NCI-H1417 (cell line): ENCODE data around the gene LONP2.
A peak's percentile ranks its signal among the peaks of the same experiment; 100 is the strongest.
"Not testable (repeated sequence)": the region's sequence is repeated elsewhere in the genome, so short reads cannot be mapped to it uniquely, and the experiment has no call there.

Experiments
- DNase-seq, 3 experiments: peaks; one replicate each; lab custom pipeline; 2025; lab: John Stamatoyannopoulos, UW

The LONP2 gene

GRCh38 chr16:48235058-48235555 is 9.0 kb upstream of the LONP2 start:
- DNase-seq, result no peak

DNA sequence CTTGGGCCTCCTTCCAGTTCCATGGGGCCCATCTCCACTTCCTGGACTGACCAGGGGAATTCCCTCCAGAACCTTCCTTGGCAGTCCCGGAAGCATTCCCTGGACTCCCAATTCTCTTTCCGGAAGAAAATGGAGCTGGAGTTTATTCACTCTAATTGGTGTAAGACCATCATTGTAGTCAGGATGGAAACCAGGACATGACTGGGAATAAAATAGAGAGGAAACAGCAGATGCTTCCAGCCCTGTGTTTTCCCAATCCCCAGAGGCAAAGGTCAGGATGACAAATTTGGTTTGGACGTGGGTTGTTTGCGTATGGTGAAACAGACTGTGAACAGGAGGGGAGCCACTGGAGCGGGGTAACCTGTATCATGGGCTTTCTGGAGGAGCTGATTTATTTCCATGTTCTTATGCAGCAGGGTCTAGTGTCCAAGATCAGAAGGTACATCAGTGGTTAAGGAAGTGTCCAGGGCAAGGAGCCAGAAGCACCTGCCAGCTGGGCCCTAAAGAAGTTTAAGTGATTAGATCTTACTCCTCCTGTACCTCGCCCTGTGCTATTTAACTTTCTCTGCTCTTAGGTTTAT is 8.5 kb upstream of the LONP2 start:
- no peak for DNase-seq

DNA sequence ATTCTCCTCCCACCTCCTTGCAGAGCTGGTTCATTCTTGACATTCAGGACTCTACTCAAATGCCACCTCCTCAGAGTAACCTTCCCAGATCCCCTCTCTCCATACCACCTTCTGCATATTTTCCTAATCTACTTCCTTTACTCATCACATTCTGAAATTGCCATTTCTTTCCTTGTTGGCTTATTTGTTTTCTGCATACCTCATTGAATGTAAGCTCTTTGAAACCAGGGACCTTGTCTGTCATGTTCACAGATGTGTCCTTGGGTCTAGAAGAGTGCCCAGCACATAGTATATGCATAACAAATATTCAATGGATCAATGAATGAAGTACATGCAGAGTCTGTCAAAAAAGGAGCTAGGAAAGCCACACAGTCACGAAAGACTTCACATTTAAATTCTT is 7.8 kb upstream of the LONP2 start:
- no peak for DNase-seq

DNA sequence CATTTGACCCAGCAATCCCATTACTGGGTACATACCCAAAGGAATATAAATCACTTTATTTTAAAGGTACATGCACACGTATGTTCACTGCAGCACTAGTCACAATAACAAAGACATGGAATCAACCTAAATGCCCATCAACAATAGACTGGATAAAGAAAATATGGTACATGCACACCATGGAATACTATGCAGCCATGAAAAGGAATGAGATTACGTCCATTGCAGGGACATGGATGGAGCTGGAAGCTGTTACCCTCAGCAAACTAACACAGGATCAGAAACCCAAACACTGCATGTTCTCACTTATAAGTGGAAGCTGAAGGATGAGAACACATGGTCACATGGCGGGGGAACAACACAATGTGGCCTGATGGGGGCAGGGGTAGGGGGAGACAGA is 4.0 kb upstream of the LONP2 start:
- not testable (repeated sequence) for DNase-seq

- no peak for DNase-seq
Measured at GRCh38 chr16:48244863-48245195, 729 bp downstream of the LONP2 start.

DNA sequence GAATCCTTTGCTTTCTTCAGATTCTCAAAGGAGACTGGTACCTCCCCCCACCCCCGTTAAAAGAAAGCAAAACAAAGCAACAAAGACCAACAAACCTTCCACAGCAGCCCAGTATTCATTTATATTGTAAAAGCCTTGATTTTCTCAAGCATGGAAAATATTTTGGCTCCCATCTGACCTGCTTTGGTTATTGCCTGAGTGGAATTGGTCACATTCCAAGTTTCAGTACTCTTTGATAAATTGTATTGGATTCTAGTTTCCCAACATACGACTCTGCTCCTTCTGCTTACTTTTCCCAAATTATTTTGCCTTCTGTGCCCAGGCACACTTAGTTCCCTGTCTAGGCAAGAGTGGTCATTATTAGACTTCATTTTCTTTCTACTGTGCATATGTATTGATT is 2.0 kb downstream of the LONP2 start:
- no peak for DNase-seq

DNA sequence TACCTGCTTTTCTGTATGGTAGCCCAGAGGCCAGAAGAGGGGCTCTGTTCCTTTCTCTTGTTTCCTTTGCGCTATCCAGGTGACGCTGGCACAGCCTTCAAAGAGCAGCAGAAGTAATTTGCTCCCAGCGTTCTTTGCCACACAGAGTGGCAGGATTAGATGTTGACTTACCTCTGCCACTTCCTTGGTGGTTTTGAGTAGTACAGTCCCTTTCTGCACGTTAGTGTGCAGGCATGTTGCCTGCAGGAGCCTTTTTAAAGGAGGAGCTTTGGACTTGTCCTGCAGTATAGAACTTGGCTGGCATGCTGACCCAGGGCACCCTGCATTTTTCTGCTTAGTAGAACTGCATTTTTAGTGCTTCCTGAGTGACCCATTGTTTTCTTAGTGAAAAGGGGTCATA is 3.2 kb downstream of the LONP2 start, which contains the start of gene ABCC11:
Gene ABCC11 (minus strand): TSS at position 229 of the 400 bp plus-strand sequence. CDS start 15,618 bp downstream, outside the sequence.
- no peak for DNase-seq

- no peak for DNase-seq
Measured at GRCh38 chr16:48250520-48251278, 6.6 kb downstream of the LONP2 start.

- DNase-seq, result no peak
Measured at GRCh38 chr16:48252013-48252412, 7.9 kb downstream of the LONP2 start.

DNA sequence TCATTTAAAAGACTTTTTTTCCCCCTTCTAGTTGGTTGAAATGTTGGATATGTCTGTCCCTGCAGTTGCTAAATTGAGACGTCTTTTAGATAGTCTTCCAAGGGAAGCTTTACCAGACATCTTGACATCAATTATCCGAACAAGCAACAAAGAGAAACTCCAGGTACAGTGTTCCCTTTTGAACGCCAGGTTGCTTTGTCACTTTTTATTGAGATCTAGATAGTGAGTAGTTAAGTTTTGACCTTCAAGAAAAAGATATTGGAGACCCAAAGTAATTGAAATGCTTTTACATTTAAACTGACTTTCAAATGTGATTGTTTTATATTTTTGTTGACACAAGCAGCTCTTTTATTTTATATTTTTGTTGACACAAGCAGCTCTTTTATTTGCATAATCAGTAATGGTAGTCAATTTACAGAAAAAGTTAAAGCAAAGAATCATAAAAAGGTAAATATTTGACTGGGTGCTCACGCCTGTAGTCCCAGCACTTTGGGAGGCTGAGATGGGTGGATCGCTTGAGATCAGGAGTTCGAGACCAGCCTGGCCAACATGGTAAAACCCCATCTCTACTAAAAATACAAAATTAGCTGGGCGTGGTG is 12.6 kb downstream of the LONP2 start:
- no peak for DNase-seq

DNA sequence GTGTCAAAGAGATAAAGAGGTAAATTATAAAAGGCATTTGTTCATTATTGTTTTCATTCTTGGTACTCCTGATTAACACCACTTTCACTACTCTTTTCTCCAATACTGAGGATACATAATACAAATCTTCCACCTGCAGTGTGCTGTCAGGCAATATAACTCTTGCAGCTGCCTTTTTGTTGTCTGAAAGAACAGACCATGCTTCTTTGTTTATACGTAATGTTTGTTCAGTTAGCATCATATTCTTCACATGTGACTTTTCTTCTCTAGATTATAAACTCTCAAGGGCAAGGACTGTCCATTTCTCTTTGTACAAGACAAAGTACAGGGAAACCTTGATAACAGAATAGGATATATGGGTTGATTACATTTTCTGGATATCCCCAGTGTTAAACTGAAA is 17.5 kb downstream of the LONP2 start:
- DNase-seq, result no peak

GRCh38 chr16:48262631-48263030 is 18.5 kb downstream of the LONP2 start:
- DNase-seq, result no peak

GRCh38 chr16:48269011-48269410 is 24.9 kb downstream of the LONP2 start:
- no peak for DNase-seq

DNA sequence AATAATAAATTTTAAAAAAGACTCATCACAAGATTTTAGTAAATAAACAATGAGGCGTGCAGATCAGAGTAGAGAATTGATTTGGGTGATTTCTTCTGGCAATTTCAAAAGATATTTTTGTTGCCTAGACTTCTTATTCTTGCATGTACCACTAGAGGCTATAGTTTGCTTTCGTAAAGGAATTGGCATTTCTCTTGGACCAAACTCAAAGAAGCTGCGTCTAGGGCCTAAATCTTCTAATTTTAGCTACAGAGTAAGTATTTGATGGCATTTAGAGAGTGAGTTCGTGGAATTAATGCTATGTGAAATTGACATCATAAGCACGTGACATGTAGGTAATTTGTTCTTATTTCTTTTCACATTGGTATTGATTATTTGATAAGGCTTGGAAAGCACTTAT is 27.6 kb downstream of the LONP2 start:
- DNase-seq, result no peak

GRCh38 chr16:48272837-48273421 is 28.8 kb downstream of the LONP2 start:
- no peak for DNase-seq

GRCh38 chr16:48274476-48274875 is 30.4 kb downstream of the LONP2 start:
- DNase-seq, result no peak

DNA sequence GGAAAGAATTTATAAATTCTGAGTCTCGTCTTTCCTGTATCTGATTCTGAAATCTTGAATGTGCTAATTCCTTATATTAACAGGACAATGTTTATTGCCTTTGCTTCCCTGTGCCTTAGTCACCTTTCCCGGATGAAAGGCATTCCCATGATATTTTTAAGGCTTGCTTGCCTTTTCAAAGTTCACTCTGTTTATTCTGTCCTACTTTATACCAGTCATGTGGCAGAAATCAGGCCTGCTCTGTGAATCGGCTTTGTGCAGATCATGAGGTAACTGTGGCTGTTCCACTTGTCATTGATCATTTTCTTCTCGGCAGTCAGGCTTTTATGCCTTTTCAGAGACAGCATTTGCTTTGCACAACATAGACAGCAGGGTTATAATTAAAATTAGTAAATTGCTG is 32.0 kb downstream of the LONP2 start:
- DNase-seq, result peak in 1 of 3 experiments; percentile 44

GRCh38 chr16:48277158-48277557 is 33.1 kb downstream of the LONP2 start:
- peak in 1 of 3 experiments; percentile 20 for DNase-seq

DNA sequence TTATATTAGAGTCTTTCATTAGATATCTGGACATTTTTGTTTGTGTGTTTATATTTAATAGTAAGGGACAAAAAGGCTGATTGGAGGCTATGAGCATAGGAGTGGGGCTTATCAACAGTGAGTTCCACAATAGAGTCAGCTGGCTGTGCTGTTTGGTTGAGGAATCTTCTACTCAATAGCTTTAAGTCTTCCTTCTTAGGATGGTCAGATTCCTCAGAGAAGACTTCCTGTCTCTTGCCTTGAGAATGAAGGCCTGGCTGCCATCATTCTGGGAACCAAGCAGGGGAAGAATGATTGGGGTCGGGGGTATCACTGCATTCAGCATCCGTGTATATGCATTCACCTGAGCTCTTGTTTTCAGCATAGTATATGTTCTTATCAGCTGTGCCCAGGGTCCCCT is 35.1 kb downstream of the LONP2 start:
- DNase-seq, result no peak

DNA sequence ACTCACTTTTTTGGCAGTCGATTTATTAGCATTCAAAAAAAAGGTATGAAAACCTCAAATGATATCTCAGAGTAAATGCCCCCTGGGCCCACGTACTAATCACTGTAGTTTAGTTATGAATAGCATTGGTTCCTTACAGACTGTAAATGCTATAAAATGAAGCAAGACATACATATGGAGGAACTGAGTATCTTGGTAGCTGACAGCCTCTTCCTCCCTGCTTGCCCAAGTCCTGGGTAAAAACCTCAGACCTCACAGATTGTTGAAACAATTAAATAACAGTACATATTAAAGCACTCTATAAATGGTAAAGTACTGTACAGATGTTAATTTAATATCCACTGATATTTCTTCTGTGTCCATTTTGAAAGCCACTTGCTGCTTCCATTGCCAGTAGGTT is 36.4 kb downstream of the LONP2 start:
- DNase-seq, result no peak

- no peak for DNase-seq
Measured at GRCh38 chr16:48282636-48283263, 38.6 kb downstream of the LONP2 start.

DNA sequence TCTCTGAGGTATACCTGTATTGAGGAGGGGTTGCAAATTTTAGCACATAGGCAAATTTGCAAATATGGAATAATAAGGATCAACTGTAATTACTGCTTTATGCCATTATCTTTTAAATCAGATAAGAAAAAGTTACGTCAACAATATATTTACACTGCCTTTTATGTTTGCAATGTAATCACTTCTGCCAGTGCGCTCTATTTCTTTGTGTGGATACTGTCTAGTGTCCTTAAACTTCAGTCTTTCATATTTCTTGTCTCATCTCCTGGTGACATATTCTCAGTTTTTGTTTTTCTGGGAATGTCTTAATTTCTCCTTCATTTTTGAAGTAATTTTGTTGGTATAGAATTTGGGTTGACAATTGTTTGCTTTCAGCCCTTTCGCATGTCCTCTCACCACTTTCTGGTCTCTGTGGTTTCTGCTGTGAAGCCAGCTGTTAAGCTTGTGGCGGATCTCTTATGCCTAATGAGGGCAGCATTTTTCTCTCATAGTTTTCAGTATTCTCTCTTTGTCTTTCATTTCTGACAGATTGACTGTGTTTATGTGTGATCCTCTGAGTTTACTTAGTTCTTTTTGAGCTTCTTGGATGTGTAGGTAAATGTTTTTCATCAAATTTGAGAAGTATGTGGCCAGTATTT is 40.8 kb downstream of the LONP2 start:
- no peak for DNase-seq
